Left ventricle myocardium inferior (tissue), 1 donor: ENCODE results near the gene ANKMY1. TPM values are rescaled to one million over a fixed set of nuclear protein-coding genes. Genes with fewer than 3 reads are reported as not detected.

Source experiments
- DNase-seq: peaks from one replicate; pipeline ENCODE4 v3.0.0-alpha.2; 2020
- H3K27ac ChIP-seq: fragments of 200-600 bp; replicated peaks from 2 replicates; pipeline ENCODE4 v1.8.0; 2021
- H3K27me3 ChIP-seq: fragments of 200-600 bp; 2 replicates; pipeline ENCODE4 v1.8.0; 2021; ENCODE audit warnings: low read depth
- H3K36me3 ChIP-seq: fragments of 200-600 bp; 2 replicates; pipeline ENCODE4 v1.8.0; 2021
- H3K4me1 ChIP-seq: fragments of 200-600 bp; 2 replicates; pipeline ENCODE4 v1.8.0; 2021
- H3K4me3 ChIP-seq: fragments of 200-600 bp; 2 replicates; pipeline ENCODE4 v1.8.0; 2021; ENCODE audit warnings: mild to moderate bottlenecking, moderate library complexity
- H3K9me3 ChIP-seq: fragments of 200-600 bp; replicated peaks from 2 replicates; pipeline ENCODE4 v1.8.0; 2021
- intact Hi-C: fragments of 100-400 bp; cut with micrococcal nuclease; formaldehyde crosslinking; loops from one replicate; pipeline ENCODE4 v1.11.0; 2022
- total RNA-seq: library from RNA; stranded (reverse); fragmentation: NEBNext Ultra II Directional; extraction: Animal tissue kit (Norgen Biotek cat#: 25700); gene quantifications from one replicate; pipeline ENCODE4 v1.2.1, GENCODE V29; 2021
- TF ChIP-seq, protein P1 (sequence below): fragments of 200-600 bp; IDR thresholded peaks from 2 replicates; pipeline ENCODE4 v1.8.0; 2021; ENCODE audit warnings: antibody characterized with exemption, mild to moderate bottlenecking, borderline replicate concordance
- donor health status: DM: no; HTN: yes; CAD: no; lungs with severe emphysema.

ANKMY1 gene
- total RNA-seq, 1 donor from 2014 or later, result 4.0 TPM

DNA sequence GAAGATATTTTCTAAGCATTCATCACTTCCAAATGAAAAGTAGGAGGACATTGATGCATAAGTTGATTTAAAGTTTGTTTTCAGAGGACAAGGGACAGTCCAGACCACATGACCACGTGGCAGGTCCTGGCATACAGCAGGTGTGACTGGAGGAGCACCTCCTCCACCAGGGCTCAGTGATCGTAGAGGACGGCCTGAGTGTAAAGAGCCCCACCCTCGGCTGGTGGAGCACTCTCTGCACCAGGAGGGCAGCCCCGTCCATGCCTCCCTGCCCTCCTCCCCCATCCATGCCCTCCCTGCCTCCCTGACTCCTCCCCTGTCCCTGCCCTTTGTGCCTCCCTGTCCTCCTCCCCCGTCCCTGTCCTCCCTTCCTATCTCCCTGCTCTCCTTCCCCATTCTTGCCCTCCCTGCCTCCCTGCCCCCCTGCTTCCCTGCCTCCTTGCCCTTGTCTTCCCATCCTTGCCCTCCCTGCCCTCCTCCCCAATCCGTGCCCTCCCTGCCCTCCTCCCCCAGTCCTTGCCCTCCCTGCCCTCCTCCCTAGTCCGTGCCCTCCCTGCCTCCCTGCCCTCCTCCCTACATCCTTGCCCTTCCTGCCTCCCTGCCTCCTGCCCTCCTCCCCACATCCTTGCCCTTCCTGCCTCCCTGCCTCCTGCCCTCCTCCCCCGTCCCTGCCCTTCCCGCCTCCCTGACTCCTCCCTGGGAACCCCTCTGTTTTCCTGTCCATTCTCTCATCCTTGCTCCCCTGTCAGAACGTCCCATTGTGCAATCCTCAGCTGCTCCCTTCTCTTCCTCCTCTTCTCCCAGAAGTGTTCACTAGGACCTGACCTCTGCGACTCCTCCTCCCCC lies 47.9 kb downstream of the ANKMY1 start:
- H3K36me3 ChIP-seq, result peaks cover 11% of the 10 kb centered on the region
- DNase-seq, result no peak
- H3K9me3 ChIP-seq, result no peaks in the 10 kb centered on the region
- H3K27ac ChIP-seq, result no peak overlapping the region
- H3K4me3 ChIP-seq, result no peak overlapping the region
- intact Hi-C loops, result no loop called here
- peaks cover 6% of the 10 kb centered on the region for H3K4me1 ChIP-seq
- H3K27me3 ChIP-seq, result no peaks in the 10 kb centered on the region
- TF ChIP-seq, protein P1, sequence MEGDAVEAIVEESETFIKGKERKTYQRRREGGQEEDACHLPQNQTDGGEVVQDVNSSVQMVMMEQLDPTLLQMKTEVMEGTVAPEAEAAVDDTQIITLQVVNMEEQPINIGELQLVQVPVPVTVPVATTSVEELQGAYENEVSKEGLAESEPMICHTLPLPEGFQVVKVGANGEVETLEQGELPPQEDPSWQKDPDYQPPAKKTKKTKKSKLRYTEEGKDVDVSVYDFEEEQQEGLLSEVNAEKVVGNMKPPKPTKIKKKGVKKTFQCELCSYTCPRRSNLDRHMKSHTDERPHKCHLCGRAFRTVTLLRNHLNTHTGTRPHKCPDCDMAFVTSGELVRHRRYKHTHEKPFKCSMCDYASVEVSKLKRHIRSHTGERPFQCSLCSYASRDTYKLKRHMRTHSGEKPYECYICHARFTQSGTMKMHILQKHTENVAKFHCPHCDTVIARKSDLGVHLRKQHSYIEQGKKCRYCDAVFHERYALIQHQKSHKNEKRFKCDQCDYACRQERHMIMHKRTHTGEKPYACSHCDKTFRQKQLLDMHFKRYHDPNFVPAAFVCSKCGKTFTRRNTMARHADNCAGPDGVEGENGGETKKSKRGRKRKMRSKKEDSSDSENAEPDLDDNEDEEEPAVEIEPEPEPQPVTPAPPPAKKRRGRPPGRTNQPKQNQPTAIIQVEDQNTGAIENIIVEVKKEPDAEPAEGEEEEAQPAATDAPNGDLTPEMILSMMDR, result no peak

DNA sequence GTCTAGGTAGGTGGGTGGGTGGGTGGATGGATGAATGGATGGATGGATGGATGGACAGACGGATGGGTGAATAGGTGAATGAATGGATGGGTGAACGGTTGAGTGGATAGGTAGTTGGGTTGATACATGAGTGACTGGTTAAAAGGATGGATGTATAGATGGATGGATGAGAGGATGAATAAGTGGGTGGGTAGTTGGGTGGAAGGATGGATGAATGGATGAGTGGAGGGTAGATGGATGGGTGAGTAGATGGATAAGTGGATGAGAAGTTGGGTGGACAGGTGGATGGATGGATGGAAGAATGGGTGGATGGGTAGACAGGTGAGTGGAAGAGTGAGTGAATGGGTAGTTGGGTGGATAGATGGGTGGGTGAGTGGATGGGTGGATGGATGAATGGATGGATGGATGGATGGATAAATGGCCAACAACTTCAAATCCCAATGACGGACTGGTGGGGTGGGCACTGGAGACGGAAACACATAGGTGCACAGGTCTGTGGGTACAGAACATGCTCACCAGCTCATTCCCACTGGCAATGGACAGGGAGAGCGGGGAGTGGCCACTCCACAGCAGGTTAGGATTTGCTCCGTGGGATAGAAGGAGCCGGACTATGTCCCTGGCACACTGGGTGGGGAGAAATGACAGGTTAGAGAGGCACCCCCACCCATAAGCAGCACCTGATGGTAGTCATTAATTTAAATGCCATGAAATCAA lies 48.8 kb downstream of the ANKMY1 start:
- Histone ChIP-seq H3K4me3 (no peak overlapping the region), H3K27ac (no peak overlapping the region), H3K27me3 (no peaks in the 10 kb centered on the region), H3K9me3 (no peaks in the 10 kb centered on the region), H3K4me1 (peaks cover 4% of the 10 kb centered on the region), H3K36me3 (peaks cover 11% of the 10 kb centered on the region)
- no peak for DNase-seq
- intact Hi-C loops, result no loop called here
- TF ChIP-seq, protein P1, result no peak

DNA sequence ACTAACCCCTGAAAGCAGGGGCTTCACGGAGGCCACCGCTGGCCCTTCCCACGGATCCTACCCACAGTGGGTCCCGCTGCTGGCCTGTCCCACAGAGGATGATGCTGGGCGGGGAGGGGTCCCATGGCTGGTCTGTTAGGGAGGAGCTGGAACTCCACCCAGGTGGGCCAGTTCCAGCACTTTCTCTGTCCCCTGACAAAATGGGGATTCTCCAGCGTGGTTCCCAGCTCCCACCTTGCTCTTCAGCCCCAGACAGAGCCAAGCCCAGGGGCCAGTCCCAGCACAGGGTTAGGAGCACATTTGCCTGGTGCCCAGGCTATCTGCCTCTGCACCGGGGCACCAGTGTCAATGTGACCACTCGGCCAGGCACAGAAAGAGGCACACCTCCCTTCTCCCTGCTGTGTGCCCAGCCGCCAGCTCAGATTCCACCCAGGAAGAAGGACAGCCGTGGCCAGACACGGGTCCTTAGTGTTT lies 50.0 kb downstream of the ANKMY1 start:
- DNase-seq, result no peak
- H3K4me1 ChIP-seq, result no peaks in the 10 kb centered on the region
- H3K27ac ChIP-seq, result no peak overlapping the region
- intact Hi-C loops, result no loop called here
- TF ChIP-seq, protein P1, result no peak
- peaks cover 11% of the 10 kb centered on the region for H3K36me3 ChIP-seq
- no peaks in the 10 kb centered on the region for H3K27me3 ChIP-seq
- H3K9me3 ChIP-seq, result no peaks in the 10 kb centered on the region
- no peak overlapping the region for H3K4me3 ChIP-seq

DNA sequence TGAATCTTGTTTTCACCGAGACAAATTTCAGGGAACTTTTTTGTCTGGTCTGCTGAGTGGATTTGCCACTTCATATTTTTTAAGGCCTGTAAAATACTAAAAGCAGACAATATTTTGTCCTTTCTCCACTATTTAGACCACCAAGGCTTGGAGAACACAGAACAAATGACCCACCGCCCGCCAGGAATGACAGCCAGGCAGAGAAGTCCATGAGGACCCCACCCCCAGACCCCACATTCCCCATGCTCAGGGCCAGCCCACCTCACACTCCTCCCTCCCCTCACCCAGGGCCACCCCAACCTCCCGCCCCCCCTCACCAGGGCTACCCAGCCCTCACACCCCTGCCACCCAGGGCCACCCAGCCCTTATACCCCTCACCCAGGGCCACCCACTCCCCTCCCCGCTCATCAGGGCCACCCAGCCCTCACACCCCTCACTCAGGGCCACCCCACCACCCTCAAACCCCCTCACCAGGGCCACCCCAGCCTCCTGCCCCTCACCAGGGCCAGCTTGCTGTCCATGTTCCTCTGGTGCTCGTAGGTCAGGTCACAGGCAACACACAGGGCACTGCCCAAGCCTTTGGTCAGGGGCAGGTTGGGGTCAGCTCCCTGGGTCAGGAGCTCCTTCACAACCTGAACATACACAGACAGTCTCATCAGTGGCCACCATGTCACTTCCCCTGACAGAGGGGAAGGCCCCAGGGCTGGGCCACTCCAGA lies 50.6 kb downstream of the ANKMY1 start:
- intact Hi-C loops, result no loop called here
- Histone ChIP-seq H3K4me1 (no peaks in the 10 kb centered on the region), H3K27me3 (no peaks in the 10 kb centered on the region), H3K36me3 (peaks cover 10% of the 10 kb centered on the region), H3K27ac (no peak overlapping the region), H3K4me3 (no peak overlapping the region), H3K9me3 (no peaks in the 10 kb centered on the region)
- TF ChIP-seq, protein P1, result no peak
- DNase-seq, result no peak

DNA sequence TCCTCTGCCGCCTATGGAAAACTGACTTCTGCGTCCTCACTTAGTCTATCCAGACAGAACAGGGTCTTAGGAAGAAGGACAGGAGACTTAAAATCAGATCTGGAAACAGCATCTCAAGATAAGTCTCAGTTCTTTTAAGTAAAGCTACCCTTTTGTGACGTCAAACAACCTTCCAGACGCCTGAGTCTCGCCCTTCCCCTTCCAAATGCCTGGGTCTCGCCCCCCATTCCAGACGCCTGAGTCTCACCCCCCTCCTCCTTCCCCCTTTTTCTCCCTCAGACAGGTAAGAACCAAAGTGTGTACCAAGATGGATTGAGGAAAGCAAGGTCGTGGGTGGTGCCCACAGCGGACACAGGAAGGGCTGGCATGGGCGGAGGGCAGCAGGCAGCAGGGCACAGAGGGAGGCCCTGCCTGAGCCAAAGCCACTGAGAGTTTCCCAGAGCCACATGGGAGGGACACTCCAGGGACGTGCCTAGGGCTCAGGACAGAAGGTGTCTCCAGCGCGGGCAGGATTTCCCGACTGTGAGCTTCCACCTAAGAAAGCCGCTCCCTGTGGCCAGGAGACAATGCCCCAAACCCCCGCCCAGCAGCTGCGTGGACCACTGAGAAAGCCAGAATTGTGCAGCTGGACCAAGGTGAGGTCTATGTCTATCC lies 51.3 kb downstream of the ANKMY1 start:
- DNase-seq, result no peak
- Histone ChIP-seq H3K9me3 (no peaks in the 10 kb centered on the region), H3K27ac (no peak overlapping the region), H3K27me3 (no peaks in the 10 kb centered on the region), H3K36me3 (peaks cover 4% of the 10 kb centered on the region), H3K4me1 (no peaks in the 10 kb centered on the region), H3K4me3 (no peak overlapping the region)
- intact Hi-C loops, result no loop called here
- TF ChIP-seq, protein P1, result no peak
